A172 (cell line): Measurements from ENCODE around the gene TMEM126A. TPM values are rescaled to one million over a fixed set of nuclear protein-coding genes. Genes with fewer than 3 reads are reported as not detected.
A peak's percentile ranks its signal among the peaks of the same experiment; 100 is the strongest.
"Not testable (repeated sequence)": the region's sequence is repeated elsewhere in the genome, so short reads cannot be mapped to it uniquely, and the experiment has no call there.

Source experiments
- DNase-seq: peaks from one replicate; pipeline ENCODE4 v3.0.0-alpha.2; 2015; ENCODE audit warnings: low spot score
- total RNA-seq: library from RNA; depleted of rRNA; stranded (reverse); fragments of >200 nt; shearing (Covaris generic); gene quantifications from 2 replicates; pipeline ENCODE4 v1.2.3, GENCODE V29; 2014

The TMEM126A gene
- total RNA-seq, 1 experiment from 2014 or later, result 134 TPM

DNA sequence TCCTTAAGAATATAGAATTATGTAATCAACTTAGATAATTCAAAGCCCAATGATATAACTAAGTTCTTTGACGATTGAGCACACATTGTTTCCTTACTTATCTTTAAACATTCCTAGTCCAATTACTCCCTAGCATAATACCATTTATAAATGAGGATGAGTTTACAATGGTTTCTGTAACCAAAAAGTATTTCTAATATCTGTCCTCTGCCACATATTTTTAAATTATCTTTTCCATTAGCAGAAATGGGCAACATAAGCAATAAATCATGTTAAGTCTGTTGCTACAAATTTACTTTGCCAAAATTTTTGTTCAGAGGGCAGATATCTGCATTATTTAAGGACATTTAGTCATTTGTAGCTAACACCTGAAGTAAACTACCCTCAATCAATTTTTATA, 10.4 kb downstream of the TMEM126A start:
- DNase-seq, result no peak

DNA sequence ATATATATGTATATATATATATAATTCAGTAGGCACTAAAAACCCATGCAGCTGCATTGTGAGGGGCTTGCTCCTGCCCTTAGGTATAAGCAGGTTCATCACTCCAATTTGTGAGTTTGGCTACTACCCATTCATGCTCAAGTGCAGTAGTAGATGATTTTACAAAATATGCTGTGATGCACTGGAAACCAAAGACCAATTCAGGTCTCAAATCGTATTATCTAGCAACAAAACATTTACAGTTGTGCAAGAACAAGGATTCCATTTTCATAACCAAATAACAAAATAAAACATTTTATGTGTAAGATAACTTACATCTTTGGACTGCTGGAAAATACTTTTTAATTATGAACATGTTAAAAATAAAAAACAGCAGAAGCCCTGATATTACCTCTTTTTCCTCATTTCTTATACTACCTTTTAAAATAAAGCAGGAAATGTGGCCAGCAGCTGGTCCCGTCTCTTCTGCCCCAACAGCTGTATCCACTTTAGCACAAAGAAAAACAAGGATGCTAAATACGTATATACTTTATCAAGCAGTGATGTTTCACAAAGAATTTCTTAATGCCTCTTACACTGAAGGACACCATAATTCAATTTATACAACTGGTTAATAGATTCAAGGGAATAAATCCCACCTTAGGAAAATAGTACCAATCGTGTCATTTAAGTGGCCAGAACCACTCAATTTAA, 14.4 kb downstream of the TMEM126A start:
- no peak for DNase-seq

DNA sequence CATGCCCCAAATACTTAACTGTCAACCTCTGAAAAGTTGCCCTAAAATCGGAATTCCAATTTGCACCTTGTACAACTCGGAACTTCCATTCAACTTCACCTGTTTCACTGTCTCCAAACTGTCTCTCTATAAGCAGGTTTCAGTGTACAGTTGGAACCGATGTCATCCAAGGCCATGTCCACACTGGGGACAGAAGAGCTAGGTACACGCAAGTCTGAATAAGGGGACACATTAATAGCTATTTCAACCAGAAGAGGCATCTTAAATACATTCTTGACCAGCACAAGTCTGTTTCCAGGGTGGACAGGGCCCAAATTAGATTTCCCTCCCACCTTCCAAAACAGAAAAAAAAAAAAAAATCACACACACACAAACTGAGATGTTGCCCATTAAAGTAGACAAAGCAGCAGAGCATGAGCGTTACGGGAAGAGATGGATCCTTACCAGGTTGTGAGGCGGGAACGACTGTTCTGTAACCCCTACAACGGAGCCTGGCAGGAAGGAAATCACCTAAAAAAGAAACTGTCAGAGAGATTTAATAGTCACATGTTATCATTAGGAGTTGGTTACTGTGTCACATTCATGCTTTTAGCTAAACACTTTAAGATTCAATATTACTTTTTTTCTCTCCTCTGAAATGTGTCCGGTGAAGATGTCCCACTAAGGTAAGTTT, 15.4 kb downstream of the TMEM126A start:
- DNase-seq, result peak; percentile 15

DNA sequence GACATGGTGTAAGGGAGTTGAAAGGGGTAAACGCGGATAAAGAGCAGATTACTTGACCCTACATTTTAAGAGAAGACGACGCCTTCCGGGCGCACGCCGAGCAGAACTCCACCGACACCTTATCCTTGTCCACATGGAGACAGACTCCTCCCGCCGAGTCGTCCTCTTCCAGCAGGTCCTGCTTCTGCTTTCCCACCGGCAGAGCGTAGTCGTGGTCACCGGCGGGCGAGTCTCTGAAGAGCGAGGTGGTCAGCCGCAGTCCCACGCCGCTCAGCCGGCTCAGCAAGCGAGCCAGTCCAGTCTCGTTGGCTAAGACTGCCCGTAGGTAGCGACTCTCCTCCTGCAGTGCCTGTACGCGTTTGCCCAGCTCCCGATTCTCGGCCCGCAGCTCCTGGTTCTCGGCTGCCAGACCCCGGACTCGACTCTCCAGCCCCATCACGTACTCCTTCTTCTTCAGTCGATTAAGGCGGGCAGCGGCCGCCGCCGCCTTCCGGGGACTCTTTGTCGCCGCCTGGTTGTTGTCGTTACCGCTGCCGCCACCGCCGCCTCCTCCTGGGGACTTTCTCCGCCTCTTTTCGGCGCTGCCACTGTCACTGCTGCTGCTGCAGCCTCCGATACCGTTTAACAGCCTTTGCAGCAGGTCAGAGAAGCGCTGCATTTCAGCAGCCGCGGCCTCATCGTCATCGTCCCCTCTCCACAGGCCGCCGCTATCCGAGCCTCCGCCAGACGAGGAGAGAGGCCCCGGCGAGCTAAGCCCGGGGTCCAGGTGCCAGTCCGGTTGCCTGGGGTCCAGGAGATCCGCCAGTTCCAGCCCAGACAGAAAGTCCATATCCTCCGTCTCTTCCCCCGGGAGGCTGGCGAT, 16.2 kb downstream of the TMEM126A start:
- DNase-seq, result peak; percentile 55

DNA sequence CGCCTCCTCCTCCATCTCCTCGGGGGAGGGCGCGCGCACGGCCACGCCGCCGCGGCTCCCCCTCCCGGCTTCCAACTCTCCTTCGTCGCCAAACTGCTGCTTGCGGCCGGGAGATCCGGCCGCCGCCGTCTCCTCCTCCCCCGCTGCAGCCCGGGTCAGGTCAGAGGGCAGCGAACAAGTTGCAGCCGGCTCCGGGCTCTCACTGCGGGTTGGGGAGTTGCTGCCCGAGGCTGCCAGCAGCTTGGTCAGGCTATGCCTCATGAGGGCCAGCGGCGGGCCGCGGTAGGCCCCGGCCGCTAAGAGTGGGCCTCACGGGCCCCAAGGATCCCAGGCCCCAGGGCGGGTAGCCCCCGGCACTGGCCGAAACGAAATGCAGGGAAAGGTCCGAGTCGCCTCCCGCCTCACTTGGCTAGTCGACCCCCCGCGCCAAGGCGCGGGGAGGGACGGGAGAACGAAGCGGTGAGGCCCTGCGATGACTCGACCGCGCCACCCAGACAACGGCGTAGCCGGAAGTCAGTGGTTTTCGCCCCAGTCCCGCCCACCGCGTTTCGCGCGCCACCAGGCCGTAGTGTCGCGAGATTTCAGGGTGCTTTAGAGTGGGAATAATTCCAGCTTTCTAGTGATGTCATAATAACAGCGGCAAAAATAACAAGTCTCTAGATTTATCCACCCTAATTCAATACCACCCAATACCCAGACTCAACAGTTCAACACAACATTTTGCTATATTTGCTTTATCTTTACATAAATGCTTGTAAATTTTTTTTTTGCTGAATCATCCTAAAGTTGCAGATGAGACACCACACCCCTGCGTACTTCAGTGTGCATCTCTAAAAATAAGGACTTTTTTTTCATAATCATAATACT, 17.1 kb downstream of the TMEM126A start, which contains the start of gene CREBZF:
Gene CREBZF (minus strand): TSS at position 515 of the 867 bp plus-strand sequence. CDS start 254 bp downstream, at position 261.
- peak; percentile 91 for DNase-seq

DNA sequence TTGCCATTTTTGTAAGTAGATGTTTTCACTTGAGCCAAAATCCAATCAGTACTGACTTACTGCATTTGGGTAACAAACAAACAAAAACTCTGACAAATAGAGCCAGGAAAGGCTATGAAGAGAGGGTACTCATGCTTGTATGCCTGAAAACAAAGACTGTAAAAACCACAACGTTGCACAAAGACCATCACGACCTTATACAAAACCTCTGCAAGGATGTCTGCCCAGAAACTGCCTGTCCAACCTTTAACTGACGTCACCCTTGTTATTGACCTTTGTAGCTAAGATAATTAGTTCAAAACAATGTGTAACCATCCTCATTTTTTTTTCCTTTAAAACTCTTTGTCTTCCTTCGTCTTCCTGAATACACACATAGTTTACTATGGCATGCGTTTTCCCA, 18.0 kb downstream of the TMEM126A start:
- DNase-seq, result no peak

DNA sequence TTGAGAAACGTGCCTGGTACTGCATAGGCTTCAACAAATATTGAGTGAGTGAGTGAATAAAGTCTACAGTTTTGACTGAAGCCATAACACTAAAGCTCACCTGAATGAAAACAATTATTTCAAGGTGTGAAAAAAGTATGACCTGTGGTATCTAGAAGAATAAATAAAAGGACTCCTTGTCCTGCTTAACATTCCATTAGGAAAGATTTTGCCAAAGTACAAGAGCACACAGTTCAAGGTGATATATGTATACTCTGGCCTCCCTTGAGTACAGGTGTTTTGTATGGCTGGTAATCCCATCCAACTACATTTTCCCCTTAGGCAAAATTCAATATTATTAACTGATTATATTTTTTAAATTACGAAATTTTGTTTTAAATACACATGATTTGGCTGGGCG, 18.9 kb downstream of the TMEM126A start:
- DNase-seq, result no peak

DNA sequence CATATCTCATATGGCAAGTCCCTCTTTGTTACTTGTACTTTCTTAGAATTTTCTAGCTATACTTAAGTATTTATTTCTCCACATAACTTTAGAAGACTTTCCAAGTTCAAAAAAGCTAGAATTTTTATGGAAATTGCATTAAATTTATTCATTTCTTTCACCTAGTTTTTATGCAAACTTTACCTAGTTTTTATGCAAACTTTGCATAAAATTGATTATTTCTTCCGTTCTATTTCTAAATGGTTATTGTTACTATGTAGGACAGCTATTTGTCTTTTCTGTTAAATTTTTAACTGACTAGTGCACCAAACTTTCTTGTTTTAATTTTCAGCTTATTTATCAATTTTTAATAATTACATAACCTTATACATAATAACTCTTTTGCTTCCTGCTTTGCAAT, 20.4 kb downstream of the TMEM126A start:
- DNase-seq, result no peak

DNA sequence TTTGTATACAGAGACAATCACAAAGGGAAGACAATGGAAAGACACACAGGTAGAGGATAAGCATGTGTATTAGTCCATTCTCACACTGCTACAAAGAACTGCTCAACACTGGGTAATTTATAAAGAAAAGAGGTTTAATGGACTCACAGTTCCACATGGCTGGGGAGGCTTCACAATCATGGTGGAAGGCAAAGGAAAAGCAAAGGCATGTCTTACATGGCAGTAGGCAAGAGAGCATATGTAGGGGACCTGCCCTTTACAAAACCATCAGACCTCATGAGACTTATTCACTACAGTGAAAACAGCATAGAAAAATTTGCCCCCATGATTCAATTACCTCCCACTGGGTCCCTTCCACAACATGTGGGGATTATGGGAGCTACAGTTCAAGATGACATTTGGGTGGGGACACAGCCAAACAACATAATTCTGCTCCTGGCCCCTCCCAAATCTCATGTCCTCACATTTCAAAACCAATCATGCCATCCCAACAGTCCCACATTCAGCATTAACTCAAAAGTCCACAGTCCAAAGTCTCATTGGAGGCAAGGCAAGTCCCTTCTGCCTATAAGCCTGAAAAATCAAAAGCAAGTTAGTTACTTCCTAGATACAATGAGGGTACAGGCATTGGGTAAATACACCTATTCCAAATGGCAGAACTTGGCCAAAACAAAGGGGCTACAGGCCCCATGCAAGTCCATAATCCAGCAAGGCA, 23.3 kb downstream of the TMEM126A start:
- DNase-seq, result not testable (repeated sequence)

DNA sequence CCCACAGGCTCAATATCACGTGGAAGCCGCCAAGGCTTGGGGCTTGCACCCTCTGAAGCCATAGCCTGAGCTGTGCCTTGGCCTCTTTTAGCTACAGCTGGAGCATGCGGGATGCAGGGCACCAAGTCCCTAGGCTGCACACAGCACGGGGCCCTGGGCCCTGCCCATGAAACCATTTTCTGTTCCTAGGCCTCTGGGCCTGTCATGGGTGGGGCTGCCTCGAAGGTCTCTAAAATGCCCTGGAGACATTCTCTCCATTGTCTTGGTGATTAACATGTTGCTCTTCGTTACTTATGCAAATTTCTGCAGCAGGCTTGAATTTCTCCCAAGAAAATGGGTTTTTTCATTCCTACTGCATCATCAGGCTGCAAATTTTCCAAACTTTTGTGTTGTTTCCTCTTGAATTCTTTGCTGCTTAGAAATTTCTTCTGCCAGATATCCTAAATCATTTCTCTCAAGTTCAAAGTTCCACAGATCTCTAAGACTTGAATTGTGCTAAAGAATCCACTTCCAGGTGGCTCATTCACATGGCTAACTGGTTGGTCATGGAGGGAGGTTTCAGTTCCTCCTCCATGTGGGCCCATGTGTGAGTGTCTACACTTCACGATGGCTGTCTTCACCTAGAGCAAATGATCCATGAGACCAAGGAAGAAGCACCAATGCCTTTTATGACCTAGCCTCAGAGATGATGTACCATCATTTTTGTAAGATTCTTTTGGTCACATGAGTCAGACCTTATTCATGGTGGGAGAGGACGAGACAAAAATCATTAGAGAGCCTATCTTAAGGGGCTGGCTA, 24.5 kb downstream of the TMEM126A start:
- no peak for DNase-seq

DNA sequence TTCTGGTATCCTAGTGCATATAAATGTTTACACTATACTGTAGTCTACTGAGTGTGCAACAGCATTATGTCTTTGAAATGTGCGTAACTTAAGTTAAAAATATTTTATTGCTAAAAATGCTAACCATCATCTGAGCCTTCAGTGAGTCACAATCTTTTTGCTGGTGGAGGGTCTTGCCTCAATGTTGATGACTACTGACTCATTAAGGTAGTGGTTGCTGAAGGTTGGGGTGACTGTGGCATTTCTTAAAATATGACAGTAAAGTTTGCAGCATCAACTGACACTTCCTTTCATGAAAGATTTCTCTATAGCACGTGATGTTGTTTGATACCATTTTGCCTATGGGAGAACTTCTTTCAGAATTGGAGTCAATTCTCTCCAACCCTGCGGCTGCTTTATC, 25.6 kb downstream of the TMEM126A start:
- DNase-seq, result no peak

DNA sequence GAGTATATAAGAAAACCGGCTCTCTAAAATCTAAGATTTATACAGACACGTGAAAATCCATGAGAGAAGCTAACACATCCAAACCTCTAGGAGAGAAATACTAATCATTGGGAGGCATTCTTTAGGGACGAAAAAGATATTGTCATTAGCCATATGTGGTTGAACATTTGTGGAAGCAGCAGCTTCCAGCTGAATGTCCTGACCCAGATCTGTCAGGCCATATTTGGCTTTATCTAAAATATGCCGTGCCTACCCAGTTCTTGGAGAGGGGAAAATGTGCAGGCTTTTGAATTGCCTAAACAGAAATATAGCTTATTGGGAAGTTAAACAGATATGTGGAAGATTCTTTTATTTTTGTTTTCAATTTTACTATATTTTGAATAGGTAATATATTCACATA, 31.8 kb downstream of the TMEM126A start:
- DNase-seq, result no peak

DNA sequence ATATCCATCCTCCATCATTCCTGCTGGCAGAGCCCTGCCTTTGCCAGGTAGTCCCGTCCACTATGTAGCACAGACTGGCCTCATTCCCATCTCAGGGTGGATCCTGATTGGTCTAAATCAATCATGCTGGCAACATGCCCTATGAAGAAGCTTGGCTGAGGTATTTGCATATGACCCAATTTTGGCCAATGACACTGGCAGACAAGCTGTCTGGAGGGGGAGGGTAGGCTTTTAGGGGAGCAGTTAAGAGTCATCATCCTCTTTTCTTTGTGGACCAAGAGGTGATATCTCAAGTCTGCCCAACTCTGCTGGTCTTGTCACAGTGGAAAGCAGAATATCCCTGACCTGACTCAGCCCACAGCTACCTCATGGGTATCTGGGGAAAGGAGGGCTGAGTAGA, 33.1 kb downstream of the TMEM126A start:
- no peak for DNase-seq

DNA sequence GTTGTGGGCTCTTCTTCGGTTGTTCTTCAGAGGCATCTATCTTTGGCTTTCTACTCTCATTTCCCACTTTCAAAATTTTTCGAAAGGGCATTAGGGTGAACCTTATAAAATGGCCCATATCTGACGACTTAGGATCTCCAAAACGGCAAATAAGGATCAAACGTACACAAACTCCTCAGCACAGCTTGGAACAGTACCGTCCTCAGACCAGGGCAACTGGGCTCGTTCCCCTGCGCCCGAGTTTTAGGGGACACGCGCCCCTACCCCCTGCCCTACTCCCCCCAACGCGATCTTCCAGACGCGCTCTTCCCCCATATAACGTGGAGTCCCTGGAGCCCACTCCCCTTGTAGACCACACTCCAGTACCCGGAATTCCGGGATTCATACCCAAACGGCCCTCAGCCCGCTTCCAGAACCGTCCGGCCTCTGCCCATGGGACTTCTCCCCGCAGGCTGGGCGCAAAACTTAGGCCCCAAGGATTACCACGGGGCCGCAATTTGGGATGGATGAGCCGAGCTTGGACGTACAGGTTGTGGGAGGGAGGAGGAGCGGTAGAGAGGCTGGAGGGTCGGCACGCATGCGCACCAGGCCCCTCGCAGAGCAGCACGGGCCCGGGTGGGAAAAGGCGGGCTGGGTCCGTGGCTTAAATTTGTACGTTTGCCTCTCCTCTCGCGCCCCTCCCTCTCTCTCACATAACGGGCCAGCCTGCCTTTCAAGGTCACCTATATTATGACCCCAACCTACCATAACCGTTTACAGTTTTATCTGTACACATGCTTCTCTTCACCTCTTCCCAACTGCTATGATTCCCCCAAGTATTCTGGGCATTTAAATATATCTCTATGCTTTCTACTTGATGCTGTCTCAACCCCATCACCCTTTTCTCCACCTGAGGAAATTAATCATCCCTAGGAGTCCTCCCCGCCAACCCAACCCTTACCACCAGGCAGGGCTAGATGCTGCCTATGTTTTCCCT, 34.9 kb downstream of the TMEM126A start:
- peak; percentile 26 for DNase-seq

DNA sequence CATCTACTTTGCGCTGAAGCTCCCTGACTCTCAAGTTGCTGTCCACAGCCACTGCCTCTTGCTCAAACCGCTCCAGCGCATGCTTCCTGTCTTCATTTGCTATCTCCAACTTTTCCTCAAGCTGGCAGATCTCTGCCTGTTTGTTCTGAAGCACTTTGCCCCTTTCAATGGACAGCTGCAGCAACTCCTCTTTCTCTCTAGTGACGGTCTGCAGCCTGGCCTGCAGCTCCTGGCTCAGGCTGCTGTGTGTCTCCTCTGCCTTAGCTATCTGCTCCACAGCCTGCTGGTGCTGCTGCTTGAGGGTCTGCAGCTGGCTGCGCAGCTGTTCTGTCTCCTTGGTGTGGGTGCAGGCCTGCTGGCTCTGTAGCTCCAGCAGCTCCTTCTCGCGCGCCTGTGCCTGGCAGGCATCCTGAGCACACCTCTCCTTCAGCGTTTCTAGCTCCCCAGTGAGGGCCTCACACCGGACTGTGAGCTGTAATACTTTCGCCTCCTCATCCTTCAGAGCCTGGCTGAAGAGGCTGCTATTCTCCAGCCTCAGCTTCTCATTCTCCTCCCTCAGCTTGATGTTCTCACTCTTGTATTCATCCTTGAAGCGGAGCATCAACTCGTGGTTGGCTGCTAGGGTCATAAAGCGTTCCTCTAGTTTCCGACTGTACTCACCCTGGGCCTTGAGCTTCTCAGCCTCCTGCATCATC, 37.5 kb downstream of the TMEM126A start:
- no peak for DNase-seq

DNA sequence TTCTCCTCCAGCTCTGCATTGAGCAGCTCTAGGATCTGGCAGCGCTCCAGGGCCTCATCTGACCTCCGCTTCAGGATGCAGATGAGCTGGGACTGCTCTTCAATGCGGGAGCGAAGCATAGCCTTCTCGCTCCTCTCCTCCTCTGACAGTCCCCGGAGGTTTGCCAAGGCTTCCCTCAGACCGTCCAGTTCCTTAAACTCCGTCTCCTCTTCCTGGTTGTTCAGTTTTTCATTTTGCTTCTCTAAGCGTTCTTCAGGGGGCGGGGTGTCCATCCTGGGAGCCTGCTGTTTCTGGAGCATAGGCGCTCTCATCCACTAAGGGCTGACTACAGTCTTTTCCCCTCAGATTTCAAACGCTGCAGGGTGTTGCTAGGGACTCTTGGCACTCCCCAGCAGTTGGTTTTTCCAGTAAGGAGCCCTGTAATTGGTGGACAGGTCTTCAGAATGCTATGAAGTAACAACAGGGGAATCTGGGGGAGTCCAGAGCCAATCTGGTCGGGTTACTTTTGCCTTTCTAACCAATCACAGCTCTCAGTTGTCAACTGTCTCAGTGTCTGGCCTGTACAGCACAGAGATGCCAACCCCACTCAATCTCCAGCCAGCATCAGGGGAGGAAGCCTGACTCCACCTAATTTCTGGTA, 38.2 kb downstream of the TMEM126A start, which contains the start of gene CCDC89:
Gene CCDC89 (minus strand): TSS at position 376 of the 640 bp plus-strand sequence. CDS start 65 bp downstream, at position 311.
- DNase-seq, result peak; percentile 100

DNA sequence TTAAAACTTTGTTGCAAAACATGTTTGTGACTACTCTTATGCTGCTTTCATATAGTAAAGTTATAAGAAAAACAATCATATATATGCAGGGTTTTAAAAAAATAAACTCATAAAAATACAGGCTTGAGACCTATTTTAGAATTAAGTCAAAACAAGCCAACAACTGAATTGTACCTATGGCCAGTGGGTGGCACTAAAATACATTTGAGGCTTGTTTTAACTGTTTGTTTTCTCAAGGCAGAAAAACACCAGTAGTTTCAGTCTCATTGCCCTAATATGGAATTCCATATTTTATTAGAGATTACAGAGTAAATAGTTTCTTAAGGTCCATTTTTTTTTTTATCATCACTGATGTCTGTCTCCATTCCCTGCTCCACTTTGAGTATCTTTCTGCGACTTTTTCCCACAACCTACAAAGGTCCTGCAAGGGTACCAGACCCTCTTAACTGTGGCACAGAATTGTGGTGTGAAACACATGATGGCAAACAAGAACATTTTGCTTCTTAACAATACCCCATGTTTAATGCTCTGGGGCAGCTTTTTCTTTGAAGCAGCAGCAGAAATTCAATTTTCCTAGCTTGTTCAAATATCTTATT, 46.7 kb downstream of the TMEM126A start:
- peak; percentile 49 for DNase-seq
